HEK293T (cell line): Measurements from ENCODE around the gene XAF1.

Experiments
- CTCF ChIA-PET: fragments of 350-600 bp; formaldehyde crosslinking; extraction: SDS; loops from one replicate; lab custom pipeline; 2021; ENCODE audit warnings: antibody characterized with exemption, inconsistent platforms; lab: Yijun Ruan, JAX
- POLR2A ChIA-PET: fragments of 350-600 bp; formaldehyde crosslinking; extraction: SDS; loops from one replicate; lab custom pipeline; 2020; ENCODE audit warnings: antibody characterized with exemption, inconsistent platforms; lab: Yijun Ruan, JAX
- DNase-seq: peaks from one replicate; pipeline ENCODE4 v3.0.0; 2012; ENCODE audit warnings: mixed read lengths; ENCODE audit errors: extremely low spot score
- ARNT ChIP-seq: fragments of 450-650 bp; IDR thresholded peaks from 2 replicates; pipeline ENCODE4 v1.6.1; 2017; ENCODE audit warnings: mild to moderate bottlenecking
- BHLHE40 ChIP-seq: fragments of 450-650 bp; IDR thresholded peaks from 2 replicates; pipeline ENCODE4 v1.6.1; 2016; ENCODE audit warnings: mild to moderate bottlenecking, moderate library complexity, borderline replicate concordance
- CTBP1 ChIP-seq: fragments of 450-650 bp; IDR thresholded peaks from 2 replicates; pipeline ENCODE4 v1.6.1; 2016; ENCODE audit warnings: borderline replicate concordance
- ELF4 ChIP-seq: fragments of 450-650 bp; IDR thresholded peaks from 2 replicates; pipeline ENCODE4 v1.6.1; 2017; ENCODE audit warnings: antibody characterized with exemption
- FOXA1 ChIP-seq: fragments of 450-650 bp; IDR thresholded peaks from 2 replicates; pipeline ENCODE4 v1.6.1; 2016; ENCODE audit warnings: mild to moderate bottlenecking
- FOXK2 ChIP-seq: fragments of 450-650 bp; IDR thresholded peaks from 2 replicates; pipeline ENCODE4 v1.6.1; 2016; ENCODE audit warnings: mild to moderate bottlenecking
- FOXM1 ChIP-seq: fragments of 450-650 bp; IDR thresholded peaks from 2 replicates; pipeline ENCODE4 v1.6.1; 2017; ENCODE audit warnings: mild to moderate bottlenecking, borderline replicate concordance
- HDGF ChIP-seq: fragments of 450-650 bp; IDR thresholded peaks from 2 replicates; pipeline ENCODE4 v1.6.1; 2017; ENCODE audit warnings: antibody characterized with exemption, borderline replicate concordance
- L3MBTL2 ChIP-seq: fragments of 450-650 bp; conservative IDR thresholded peaks from 2 replicates; pipeline ENCODE4 v1.6.1; 2016; ENCODE audit warnings: mild to moderate bottlenecking
- LEF1 ChIP-seq: fragments of 450-650 bp; IDR thresholded peaks from 2 replicates; pipeline ENCODE4 v1.6.1; 2017; ENCODE audit warnings: mild to moderate bottlenecking, borderline replicate concordance
- NFRKB ChIP-seq: fragments of 450-650 bp; IDR thresholded peaks from 2 replicates; pipeline ENCODE4 v1.6.1; 2016; ENCODE audit warnings: mild to moderate bottlenecking, moderate library complexity
- SP1 ChIP-seq: fragments of 450-650 bp; IDR thresholded peaks from 2 replicates; pipeline ENCODE4 v1.6.1; 2017
- SUZ12 ChIP-seq: fragments of 450-650 bp; IDR thresholded peaks from 2 replicates; pipeline ENCODE4 v1.6.1; 2016; ENCODE audit warnings: mild to moderate bottlenecking
- TARDBP ChIP-seq: fragments of 450-650 bp; IDR thresholded peaks from 2 replicates; pipeline ENCODE4 v1.6.1; 2016
- ZNF384 ChIP-seq: fragments of 450-650 bp; IDR thresholded peaks from 2 replicates; pipeline ENCODE4 v1.6.1; 2016
- TF ChIP-seq, protein P1 (sequence below): fragments of 450-650 bp; IDR thresholded peaks from 2 replicates; pipeline ENCODE4 v1.6.1; 2016

Gene XAF1

DNA sequence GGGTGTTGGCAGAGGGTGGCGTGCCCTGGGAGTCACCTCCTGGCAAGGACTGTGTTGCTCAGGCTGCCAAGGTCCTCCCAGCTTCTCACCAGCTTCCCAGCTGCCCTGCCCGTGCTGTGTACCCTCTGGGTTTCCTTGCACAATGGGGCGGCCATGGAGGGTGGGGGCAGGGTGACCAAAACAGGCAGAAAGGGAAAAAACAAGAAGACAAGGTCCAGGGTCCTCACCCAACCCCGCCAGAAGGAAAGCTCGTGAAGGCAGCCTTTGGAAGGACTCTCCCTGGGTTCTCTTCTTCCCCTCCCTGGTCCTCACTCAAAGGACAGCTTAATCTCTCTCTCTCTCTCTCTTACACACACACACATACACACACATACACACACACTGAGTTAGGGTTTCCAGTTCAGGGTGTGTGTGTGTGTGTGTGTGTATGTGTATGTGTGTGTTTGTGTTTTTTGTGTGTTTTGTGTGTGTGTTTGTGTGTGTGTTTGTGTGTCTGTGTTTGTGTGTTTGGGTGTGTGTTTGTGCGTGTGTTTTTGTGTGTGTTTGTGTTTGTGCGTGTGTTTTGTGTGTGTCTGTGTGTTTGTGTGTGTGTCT, 44.7 kb upstream of the XAF1 start:
- ChIA-PET POLR2A (no interaction called here), CTCF (interaction anchor here (0.8 kb wide), 1 partner anchor 10 kb away, joined by 3 read pairs; no protein-coding TSS in a partner anchor)

DNA sequence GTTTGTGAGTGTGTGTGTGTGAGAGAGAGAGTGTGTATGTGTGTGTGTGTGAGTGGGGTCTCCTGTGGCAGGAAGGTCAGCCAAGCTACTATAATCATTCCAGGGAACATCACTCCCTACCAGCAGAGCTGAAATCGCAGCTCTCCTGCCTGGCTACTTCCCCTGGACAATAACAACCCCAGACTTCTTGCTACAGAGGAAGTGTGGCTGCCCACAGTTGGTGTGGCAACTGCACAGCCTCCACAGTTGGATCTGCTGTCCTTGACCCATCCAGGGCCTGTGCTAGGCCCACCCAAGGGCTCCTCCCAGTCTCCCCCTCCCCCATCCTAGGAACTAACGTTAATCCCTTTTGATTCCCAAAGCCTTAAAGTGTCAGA, 44.2 kb upstream of the XAF1 start:
- TF ChIP-seq ZNF384 (no peak), SP1 (no peak), L3MBTL2 (no peak), BHLHE40 (no peak), CTBP1 (no peak)
- no peak for DNase-seq
- ChIA-PET CTCF (no interaction called here), POLR2A (no interaction called here)

More for the DNA sequence above, 44.7 kb upstream of the XAF1 start:
- no peak for TF ChIP-seq SP1
- no peak for TF ChIP-seq TARDBP
- TF ChIP-seq L3MBTL2, result no peak
- TF ChIP-seq LEF1, result no peak
- TF ChIP-seq BHLHE40, result no peak
- no peak for TF ChIP-seq FOXK2
- no peak for TF ChIP-seq ARNT
- TF ChIP-seq, protein P1, sequence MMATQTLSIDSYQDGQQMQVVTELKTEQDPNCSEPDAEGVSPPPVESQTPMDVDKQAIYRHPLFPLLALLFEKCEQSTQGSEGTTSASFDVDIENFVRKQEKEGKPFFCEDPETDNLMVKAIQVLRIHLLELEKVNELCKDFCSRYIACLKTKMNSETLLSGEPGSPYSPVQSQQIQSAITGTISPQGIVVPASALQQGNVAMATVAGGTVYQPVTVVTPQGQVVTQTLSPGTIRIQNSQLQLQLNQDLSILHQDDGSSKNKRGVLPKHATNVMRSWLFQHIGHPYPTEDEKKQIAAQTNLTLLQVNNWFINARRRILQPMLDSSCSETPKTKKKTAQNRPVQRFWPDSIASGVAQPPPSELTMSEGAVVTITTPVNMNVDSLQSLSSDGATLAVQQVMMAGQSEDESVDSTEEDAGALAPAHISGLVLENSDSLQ, result no peak
- no peak for TF ChIP-seq FOXA1
- no peak for TF ChIP-seq ELF4
- TF ChIP-seq NFRKB, result no peak
- TF ChIP-seq FOXM1, result no peak
- TF ChIP-seq SUZ12, result no peak
- TF ChIP-seq ZNF384, result no peak
- no peak for TF ChIP-seq HDGF
- TF ChIP-seq CTBP1, result no peak
- DNase-seq, result no peak

DNA sequence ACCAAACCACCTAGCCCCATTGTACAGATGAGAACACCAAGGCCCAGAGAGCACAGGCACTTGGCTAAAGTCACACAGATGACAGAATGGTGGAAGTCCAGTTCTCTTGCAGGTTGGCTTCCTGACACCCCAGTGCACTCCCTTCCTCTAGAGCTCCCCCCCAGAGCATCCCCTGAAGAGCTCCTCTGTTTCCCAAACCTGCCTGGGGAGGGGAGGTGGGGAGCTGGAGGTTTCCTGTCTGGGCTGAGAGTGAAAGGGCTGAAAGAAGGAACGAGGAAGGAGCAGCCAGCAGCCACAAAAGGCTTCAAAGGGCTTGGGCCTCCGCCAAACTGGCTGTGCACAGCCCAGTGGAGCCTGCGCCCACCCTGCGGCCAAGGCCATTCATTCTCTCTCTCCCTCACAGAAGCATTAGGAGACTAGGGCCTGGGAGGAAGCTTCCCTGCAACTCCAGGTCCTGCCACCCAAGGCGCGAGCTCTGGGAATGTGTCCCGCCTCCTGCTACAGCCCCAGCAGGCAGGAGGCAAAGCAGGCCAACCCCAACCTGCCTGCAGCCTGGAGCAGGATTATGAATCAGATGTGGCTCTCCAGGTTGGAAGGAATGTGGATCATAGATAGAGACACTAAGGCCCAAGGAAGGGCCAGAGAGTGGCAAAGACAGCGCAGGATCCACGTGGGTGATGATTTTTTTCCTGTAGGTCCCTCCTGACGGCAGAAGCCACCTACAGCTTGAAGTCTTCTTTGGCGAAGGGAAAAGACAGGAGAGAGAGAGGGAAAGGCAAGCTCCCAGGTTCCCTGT, 43.6 kb upstream of the XAF1 start:
- POLR2A ChIA-PET, result no interaction called here
- TF ChIP-seq HDGF (no peak), L3MBTL2 (no peak), NFRKB (no peak), SP1 (no peak), FOXM1 (no peak), ARNT (no peak), SUZ12 (no peak), ZNF384 (no peak), LEF1 (no peak), BHLHE40 (no peak), FOXA1 (no peak), ELF4 (no peak), FOXK2 (no peak), TARDBP (no peak), CTBP1 (no peak)
- TF ChIP-seq, protein P1, result no peak
- CTCF ChIA-PET, result no interaction called here
- no peak for DNase-seq

DNA sequence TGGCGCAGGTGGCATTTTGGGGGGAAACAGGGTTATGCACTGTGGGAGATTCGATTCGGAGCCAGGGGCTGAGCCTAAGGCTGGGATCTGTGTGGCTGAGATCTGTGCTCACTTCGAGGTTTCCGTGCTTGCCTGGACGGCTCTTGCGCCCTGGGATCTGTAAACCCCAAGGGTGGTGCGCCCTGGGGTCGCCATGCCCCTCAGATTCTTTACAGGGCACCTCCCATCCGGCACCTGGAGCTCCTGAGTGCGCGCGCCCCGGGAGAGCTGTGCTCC, 43.1 kb upstream of the XAF1 start:
- ChIA-PET POLR2A (no interaction called here), CTCF (no interaction called here)
- no peak for DNase-seq
- no peak for TF ChIP-seq NFRKB
- no peak for TF ChIP-seq CTBP1
- TF ChIP-seq L3MBTL2, result no peak
- TF ChIP-seq FOXK2, result no peak
- TF ChIP-seq ZNF384, result no peak
- TF ChIP-seq SUZ12, result no peak
- no peak for TF ChIP-seq TARDBP
- TF ChIP-seq FOXM1, result no peak

DNA sequence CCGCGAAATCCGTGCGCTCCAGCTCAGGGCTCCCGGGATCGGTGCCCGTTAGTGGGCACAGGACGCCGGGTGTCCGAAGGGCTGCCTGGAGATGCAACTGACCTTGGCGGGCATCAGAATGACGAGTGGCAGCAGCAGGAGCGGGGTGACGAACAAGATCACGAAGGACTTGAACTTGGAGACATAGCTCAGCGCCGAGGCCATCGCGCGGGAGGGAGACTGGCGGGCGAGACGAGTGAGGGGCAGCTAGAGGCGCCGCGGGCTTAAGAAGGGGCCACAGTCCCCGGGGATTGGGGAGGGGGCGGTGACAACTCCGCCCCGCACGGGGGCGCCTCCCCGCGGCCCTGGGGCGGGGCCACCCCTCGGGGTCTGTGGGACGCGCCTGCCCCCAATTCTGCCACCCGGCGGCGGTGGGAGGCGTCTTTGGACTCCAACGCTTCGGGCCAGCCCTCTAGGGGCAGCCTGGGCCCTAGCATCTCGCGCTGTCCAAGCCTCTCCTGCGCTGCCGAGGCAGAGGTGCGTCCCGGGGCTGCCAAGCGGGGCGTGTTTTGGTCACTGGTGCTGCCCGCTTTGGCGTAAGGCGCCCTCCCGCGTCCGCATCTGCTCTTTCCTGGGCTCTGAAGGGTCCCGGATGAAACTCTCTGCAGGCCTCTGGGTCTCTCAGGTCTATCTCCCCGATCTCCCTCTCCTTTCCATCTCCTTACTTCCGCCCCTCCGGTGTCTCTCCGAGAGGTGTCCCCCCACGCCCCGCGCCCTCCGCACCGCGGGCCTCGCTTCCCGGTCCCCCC, 42.5 kb upstream of the XAF1 start, which contains the start of gene SLC13A5:
SLC13A5 (minus strand) TSS at position 240 of the 788 bp plus-strand sequence; CDS start at position 204, 36 bp downstream.
- TF ChIP-seq FOXM1 (no peak), HDGF (no peak), ZNF384 (no peak), SP1 (no peak), SUZ12 (no peak), LEF1 (no peak)
- TF ChIP-seq, protein P1, result no peak
- ChIA-PET CTCF (no interaction called here), POLR2A (no interaction called here)
- no peak for DNase-seq

DNA sequence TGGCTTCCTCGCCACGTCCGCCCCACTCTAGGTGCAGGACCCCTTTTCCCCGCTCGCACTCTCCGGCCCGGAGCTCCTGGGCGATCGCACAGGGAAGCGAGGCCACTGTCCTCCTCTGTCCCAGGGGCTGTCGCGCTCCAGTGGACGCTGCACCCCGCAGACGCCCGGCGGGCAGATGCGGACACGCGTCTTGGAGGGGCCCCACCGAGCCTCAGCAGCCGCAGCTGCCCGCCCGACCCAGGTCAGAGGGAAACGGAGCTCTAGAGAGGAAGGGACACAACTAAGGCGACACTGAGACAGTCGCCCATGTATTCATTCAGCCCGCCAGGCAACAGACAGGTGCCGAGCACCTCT, 42.0 kb upstream of the XAF1 start:
- no peak for DNase-seq
- CTCF ChIA-PET, result no interaction called here
- POLR2A ChIA-PET, result no interaction called here
- TF ChIP-seq ELF4 (no peak), LEF1 (no peak), FOXM1 (no peak), TARDBP (no peak), FOXA1 (no peak), CTBP1 (no peak), SP1 (no peak), L3MBTL2 (no peak), ZNF384 (no peak), BHLHE40 (no peak), SUZ12 (no peak), ARNT (no peak), HDGF (no peak), FOXK2 (no peak), NFRKB (no peak)
- TF ChIP-seq, protein P1, result no peak
